B cell (primary cell): ENCODE measurements around the gene GPR137B.

ENCODE experiments used
- EZH2 ChIP-seq: IDR thresholded peaks from 2 replicates; pipeline ENCODE4 v1.6.1; 2012; ENCODE audit warnings: borderline replicate concordance, low read depth, mild to moderate bottlenecking, moderate library complexity, low read length; ENCODE audit not compliant: insufficient read depth, poor library complexity, severe bottlenecking
- TF ChIP-seq, protein P1 (sequence below): fragments of 200-600 bp; IDR thresholded peaks from one replicate; pipeline ENCODE4 v1.8.0; 2022; ENCODE audit warnings: antibody characterized with exemption, mild to moderate bottlenecking

GRCh38 chr1:236173174-236173767 is 30.9 kb downstream of the GPR137B start:
- no peak for TF ChIP-seq EZH2
- TF ChIP-seq, protein P1, sequence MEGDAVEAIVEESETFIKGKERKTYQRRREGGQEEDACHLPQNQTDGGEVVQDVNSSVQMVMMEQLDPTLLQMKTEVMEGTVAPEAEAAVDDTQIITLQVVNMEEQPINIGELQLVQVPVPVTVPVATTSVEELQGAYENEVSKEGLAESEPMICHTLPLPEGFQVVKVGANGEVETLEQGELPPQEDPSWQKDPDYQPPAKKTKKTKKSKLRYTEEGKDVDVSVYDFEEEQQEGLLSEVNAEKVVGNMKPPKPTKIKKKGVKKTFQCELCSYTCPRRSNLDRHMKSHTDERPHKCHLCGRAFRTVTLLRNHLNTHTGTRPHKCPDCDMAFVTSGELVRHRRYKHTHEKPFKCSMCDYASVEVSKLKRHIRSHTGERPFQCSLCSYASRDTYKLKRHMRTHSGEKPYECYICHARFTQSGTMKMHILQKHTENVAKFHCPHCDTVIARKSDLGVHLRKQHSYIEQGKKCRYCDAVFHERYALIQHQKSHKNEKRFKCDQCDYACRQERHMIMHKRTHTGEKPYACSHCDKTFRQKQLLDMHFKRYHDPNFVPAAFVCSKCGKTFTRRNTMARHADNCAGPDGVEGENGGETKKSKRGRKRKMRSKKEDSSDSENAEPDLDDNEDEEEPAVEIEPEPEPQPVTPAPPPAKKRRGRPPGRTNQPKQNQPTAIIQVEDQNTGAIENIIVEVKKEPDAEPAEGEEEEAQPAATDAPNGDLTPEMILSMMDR, result no peak
